ENCODE data around the gene COL18A1.
"Not testable (repeated sequence)": the region's sequence is repeated elsewhere in the genome, so short reads cannot be mapped to it uniquely, and the experiment has no call there.

Gene COL18A1

GRCh38 chr21:45489722-45489982 lies 84.7 kb downstream of the COL18A1 start:
- no peak for DNase-seq (ENCODE audit: low read depth in 2 of 2, low spot score in 1 of 2)

- no peak for DNase-seq (ENCODE audit: low read depth in 2 of 2, low spot score in 1 of 2)
These were observed 85.2 kb downstream of the COL18A1 start for GRCh38 chr21:45490049-45490731.

GRCh38 chr21:45491056-45491455 lies 86.1 kb downstream of the COL18A1 start:
- DNase-seq (ENCODE audit: low read depth in 2 of 2, low spot score in 1 of 2), result no peak

- DNase-seq (ENCODE audit: low read depth in 2 of 2, low spot score in 1 of 2), result no peak
These were observed 86.7 kb downstream of the COL18A1 start for GRCh38 chr21:45491623-45492022.

GRCh38 chr21:45492765-45493164 lies 87.8 kb downstream of the COL18A1 start:
- no peak for DNase-seq (ENCODE audit: low read depth in 2 of 2, low spot score in 1 of 2)

GRCh38 chr21:45493401-45494001 lies 88.5 kb downstream of the COL18A1 start:
- no peak for DNase-seq (ENCODE audit: low read depth in 2 of 2, low spot score in 1 of 2)

GRCh38 chr21:45494135-45494850 lies 89.3 kb downstream of the COL18A1 start:
- DNase-seq (ENCODE audit: low read depth in 2 of 2, low spot score in 1 of 2), result no peak

DNA sequence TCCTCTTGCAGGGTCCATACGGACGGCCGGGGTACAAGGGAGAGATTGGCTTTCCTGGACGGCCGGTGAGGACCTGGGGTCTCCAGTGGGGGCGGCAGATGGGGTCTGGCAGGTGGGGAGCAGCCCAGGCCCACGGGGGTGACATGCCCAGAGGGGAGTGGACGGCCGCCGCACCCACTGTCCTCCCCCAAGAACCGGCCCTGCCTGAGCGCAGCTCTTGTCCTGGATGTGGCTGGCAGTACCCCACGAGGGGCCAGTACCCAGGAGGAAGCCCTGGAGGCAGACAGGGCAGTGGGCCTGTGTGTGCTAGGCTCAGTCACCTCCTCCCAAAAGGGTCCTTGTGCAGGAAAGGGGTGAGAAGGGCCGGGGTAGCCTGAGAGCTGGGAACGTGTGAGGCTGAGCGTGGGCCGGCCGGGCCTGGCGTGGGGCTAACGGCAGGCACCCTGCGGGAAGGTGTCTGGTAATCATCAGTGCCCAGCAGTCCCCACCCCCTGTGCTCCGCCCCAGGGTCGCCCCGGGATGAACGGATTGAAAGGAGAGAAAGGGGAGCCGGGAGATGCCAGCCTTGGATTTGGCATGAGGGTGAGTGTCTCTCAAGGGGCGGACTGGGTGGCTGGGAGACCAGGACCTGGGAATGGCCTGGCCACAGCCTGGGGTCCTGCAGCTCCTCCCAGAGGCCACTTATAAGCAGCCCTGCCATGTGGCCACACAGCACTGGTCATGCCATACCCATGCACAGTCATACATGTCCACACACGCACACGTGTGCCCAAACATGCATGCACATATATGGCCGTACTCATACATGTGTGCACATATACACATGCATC lies 90.1 kb downstream of the COL18A1 start:
- no peak for DNase-seq (ENCODE audit: low read depth in 2 of 2, low spot score in 1 of 2)

- no peak for DNase-seq (ENCODE audit: low read depth in 2 of 2, low spot score in 1 of 2)
These were observed 91.4 kb downstream of the COL18A1 start for GRCh38 chr21:45496151-45496967.

- DNase-seq (ENCODE audit: low read depth in 2 of 2, low spot score in 1 of 2), result no peak
These were observed 92.2 kb downstream of the COL18A1 start for GRCh38 chr21:45496968-45497845.

DNA sequence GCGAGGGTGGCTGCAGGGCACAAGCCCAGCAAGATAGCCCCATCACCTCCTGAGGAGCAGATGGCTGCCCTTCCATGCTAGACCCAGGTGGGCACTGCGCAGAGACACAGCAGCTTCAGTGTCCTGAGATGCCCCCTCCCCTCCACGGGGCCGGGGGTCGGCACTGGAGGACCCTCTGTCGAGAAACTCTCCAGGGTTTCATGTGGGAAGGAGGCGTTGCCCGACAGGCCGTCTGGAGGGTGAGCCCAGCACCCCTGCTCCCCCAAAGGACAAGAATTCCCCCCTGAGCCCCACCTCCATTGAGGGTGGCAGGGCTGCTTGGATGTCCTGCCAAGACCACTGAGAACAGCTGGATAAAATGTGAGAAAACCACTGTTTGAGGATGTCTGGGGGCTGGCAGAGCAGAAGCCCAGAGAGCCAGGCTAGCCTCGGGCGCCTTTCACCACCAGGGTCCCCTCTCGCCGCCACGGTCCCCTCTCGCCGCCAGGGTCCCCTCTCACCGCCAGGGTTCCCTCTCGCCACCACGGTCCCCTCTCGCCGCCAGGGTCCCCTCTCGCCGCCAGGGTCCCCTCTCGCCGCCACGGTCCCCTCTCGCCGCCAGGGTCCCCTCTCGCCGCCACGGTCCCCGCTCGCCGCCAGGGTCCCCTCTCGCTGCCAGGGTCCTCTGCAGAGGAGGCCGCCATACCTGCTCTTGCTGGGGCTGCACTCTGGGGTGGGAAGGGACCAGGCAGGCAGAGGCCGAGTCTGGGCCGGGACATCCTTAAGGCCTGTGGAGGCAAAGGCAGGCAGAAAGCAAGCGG lies 93.1 kb downstream of the COL18A1 start:
- no peak for DNase-seq (ENCODE audit: low read depth in 2 of 2, low spot score in 1 of 2)

- no peak for DNase-seq (ENCODE audit: low read depth in 2 of 2, low spot score in 1 of 2)
These were observed 93.7 kb downstream of the COL18A1 start for GRCh38 chr21:45498646-45499000.

- DNase-seq (ENCODE audit: low read depth in 2 of 2, low spot score in 1 of 2), result no peak
These were observed 94.3 kb downstream of the COL18A1 start for GRCh38 chr21:45499201-45499750.

GRCh38 chr21:45499970-45500577 lies 95.1 kb downstream of the COL18A1 start:
- no peak for DNase-seq (ENCODE audit: low read depth in 2 of 2, low spot score in 1 of 2)

- not testable (repeated sequence) for DNase-seq (ENCODE audit: low read depth in 2 of 2, low spot score in 1 of 2)
These were observed 96.4 kb downstream of the COL18A1 start for GRCh38 chr21:45501081-45502005.

DNA sequence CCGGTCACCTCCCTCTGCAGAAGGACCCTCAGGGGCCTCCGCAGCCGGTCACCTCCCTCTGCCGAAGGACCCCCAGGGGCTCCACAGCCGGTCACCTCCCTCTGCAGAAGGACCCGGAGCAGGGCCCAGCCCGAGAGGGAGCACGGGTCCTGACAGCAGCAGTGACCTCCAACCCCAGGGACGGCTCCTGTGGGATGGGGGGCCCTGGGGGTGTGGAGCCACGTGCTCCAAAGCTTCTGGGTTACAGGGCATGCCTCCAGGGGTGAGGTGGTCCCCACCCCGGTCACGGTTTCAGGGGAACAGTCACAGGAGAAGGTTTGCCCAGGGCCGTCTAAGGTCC lies 97.0 kb downstream of the COL18A1 start:
- DNase-seq (ENCODE audit: low read depth in 2 of 2, low spot score in 1 of 2), result no peak

DNA sequence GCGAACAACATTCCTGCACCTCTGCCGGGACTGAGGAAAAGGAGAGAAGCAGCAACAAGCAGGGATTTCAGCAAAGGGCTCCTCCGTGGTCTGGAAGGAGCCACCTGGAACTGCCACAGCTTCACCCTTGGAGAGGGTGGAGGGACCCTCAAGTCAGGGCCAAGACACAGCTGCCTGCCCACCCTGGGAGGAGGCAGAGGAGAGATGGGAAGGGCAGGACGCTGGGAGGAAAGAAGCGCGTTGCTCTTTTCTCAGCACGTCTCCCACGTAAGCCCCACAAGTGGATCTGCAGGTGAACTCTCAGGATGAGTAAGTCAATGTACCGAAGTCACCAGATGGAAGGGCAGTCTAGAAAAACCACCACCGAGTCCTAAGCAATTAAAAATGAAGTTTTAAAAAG lies 97.6 kb downstream of the COL18A1 start:
- no peak for DNase-seq (ENCODE audit: low read depth in 2 of 2, low spot score in 1 of 2)

GRCh38 chr21:45503226-45503625 lies 98.3 kb downstream of the COL18A1 start:
- DNase-seq (ENCODE audit: low read depth in 2 of 2, low spot score in 1 of 2), result not testable (repeated sequence)
